Omental fat pad (tissue), 4 donors: ENCODE results near the gene PTTG2. TPM values are rescaled to one million over a fixed set of nuclear protein-coding genes. Genes with fewer than 3 reads are reported as not detected.
"Not testable (repeated sequence)": the region's sequence is repeated elsewhere in the genome, so short reads cannot be mapped to it uniquely, and the experiment has no call there.

ENCODE experiments used
- ATAC-seq: fragments of 150-250 bp; one replicate; pipeline ENCODE4 v1.9.1; 2016; ENCODE audit warnings: mild to moderate bottlenecking, moderate library complexity; ENCODE audit not compliant: low FRiP score
- DNase-seq: peaks from one replicate; pipeline ENCODE4 v3.0.0-alpha.2; 2019; ENCODE audit warnings: low spot score
- CTCF ChIP-seq, 3 donors: fragments of 450-650 bp; IDR thresholded peaks; one replicate each; pipeline ENCODE4 v1.5.1; 2016 to 2017; ENCODE audit warnings: antibody characterized with exemption in 3 of 3, mild to moderate bottlenecking in 3 of 3, moderate library complexity in 2 of 3
- total RNA-seq, 4 donors: library from RNA; depleted of rRNA; stranded (reverse); fragments of >200 nt; gene quantifications; one replicate each; pipeline ENCODE4 v1.1.0, GENCODE V29; 2016

Gene PTTG2
- 1 to 10 TPM in 1 of 4 donors, not detected in 3; 3.6 TPM for total RNA-seq

DNA sequence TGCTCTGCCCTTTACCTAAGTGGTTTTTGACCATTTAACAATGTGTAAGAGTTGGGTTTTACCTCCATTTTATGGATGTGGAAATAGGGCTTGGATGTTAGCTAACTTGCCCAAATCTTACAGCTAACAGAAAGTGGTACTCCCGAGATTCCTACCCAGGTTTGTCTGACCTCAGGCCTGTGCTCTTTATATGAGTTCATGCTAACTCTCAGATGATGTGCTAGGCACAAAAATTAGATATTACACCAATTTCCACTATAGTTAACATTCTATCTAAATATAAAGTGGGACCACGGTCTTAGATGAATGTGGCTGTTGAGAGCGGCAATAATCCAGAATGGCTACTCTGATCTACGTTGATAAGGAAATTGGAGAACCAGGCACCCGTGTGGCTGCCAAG is at the start of gene PTTG2:
Gene PTTG2, plus strand, starts transcription at position 301 of the 400 bp plus-strand sequence. Its CDS starts 37 bp downstream, at position 338.
- no peak for TF ChIP-seq CTCF (IDR thresholded peaks at IDR 0.05)
- no peak for ATAC-seq

GRCh38 chr4:37914539-37914938 is 45.7 kb upstream of the PTTG2 start:
- no peak for ATAC-seq
- no peak for TF ChIP-seq CTCF (IDR thresholded peaks at IDR 0.05)
- DNase-seq = no peak

More for the DNA sequence above, at the start of gene PTTG2:
- no peak for DNase-seq

- ATAC-seq = no peak
- DNase-seq = no peak
- no peak for TF ChIP-seq CTCF (IDR thresholded peaks at IDR 0.05)
Observed at GRCh38 chr4:37917388-37917787, 42.8 kb upstream of the PTTG2 start.

GRCh38 chr4:37918653-37919052 is 41.5 kb upstream of the PTTG2 start:
- no peak for TF ChIP-seq CTCF (IDR thresholded peaks at IDR 0.05)
- no peak for ATAC-seq
- DNase-seq = no peak

GRCh38 chr4:37922328-37922727 is 37.9 kb upstream of the PTTG2 start:
- TF ChIP-seq CTCF (IDR thresholded peaks at IDR 0.05) = no peak
- DNase-seq (no peak), ATAC-seq (no peak)

DNA sequence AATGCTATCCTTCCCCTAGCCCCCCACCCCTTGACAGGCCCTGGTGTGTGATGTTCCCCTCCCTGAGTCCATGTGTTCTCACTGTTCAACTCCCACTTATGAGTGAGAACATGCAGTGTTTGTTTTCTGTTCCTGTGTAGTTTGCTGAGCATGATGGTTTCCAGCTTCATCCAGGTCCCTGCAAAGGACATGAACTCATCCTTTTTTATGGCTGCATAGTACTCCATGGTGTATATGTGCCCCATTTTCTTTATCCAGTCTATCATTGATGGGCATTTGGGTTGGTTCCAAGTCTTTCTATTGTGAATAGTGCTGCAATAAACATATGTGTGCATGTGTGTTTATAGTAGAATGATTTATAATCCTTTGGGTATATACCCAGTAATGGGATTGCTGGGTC is 37.1 kb upstream of the PTTG2 start:
- ATAC-seq, DNase-seq: not testable (repeated sequence)

DNA sequence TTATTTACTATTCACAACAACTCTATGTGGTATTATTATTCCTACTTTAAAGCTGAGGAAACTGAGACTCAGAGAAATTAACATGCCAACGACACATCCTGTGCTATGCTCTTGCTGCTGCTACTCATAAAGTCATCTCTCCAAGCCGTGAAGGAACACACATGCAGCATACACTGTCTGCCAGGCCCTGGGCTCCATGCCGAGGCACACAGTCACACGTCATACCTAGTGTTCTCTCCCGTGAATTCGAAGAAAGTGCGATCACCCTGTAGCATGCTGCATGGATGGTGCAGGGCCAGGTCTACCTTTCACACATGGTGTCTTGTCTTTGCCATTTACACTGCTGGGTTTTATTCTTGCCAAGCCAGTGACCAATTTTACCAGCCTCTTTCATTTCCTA is 35.3 kb upstream of the PTTG2 start:
- no peak for TF ChIP-seq CTCF (IDR thresholded peaks at IDR 0.05)
- DNase-seq = no peak
- ATAC-seq = no peak

GRCh38 chr4:37927434-37927833 is 32.8 kb upstream of the PTTG2 start:
- no peak for TF ChIP-seq CTCF (IDR thresholded peaks at IDR 0.05)
- ATAC-seq = no peak
- DNase-seq = no peak
